GM12878 (cell line): ENCODE measurements around the gene RALBP1. TPM values are rescaled to one million over a fixed set of nuclear protein-coding genes. Genes with fewer than 3 reads are reported as not detected.

Source experiments
- EGR1 ChIP-seq, 2 experiments: IDR thresholded peaks; 1 replicate in 1 of 2; 2 replicates in 1 of 2; pipeline ENCODE4 v1.6.1; 2011 to 2012; ENCODE audit warnings: low read depth in 2 of 2, low read length in 2 of 2, borderline replicate concordance in 1 of 2, mild to moderate bottlenecking in 1 of 2, moderate library complexity in 1 of 2
- ESRRA ChIP-seq: IDR thresholded peaks from 2 replicates; pipeline ENCODE4 v1.6.1; 2012; ENCODE audit warnings: mild to moderate bottlenecking, low read length, improper control_type of control experiment
- NR2F1 ChIP-seq: fragments of 450-650 bp; conservative IDR thresholded peaks from 2 replicates; pipeline ENCODE4 v1.6.1; 2017; ENCODE audit warnings: mild to moderate bottlenecking
- POLR2A ChIP-seq: IDR thresholded peaks from 2 replicates; pipeline ENCODE4 v1.6.1; 2011; ENCODE audit warnings: low read depth, mild to moderate bottlenecking, low read length
- POLR2AphosphoS5 ChIP-seq: IDR thresholded peaks from 2 replicates; pipeline ENCODE4 v1.6.1; 2011; ENCODE audit warnings: mild to moderate bottlenecking, low read length, inconsistent platforms
- PRDM15 ChIP-seq: fragments of 450-650 bp; formaldehyde crosslinking; IDR thresholded peaks from 2 replicates; pipeline ENCODE4 v1.4.0; 2020; ENCODE audit warnings: mild to moderate bottlenecking, moderate library complexity
- RAD51 ChIP-seq: fragments of 450-650 bp; IDR thresholded peaks from 2 replicates; pipeline ENCODE4 v1.6.1; 2016; ENCODE audit warnings: moderate library complexity, mild to moderate bottlenecking, inconsistent platforms
- ZBTB40 ChIP-seq: fragments of 450-650 bp; IDR thresholded peaks from 2 replicates; pipeline ENCODE4 v1.6.1; 2016; ENCODE audit warnings: mild to moderate bottlenecking, moderate library complexity, borderline replicate concordance
- ZNF592 ChIP-seq: fragments of 450-650 bp; IDR thresholded peaks from 2 replicates; pipeline ENCODE4 v1.6.1; 2017; ENCODE audit warnings: mild to moderate bottlenecking, moderate library complexity
- polyA plus RNA-seq, 11 experiments: library from polyadenylated mRNA; depleted of rRNA in 4 of 11; unstranded in 6 of 11; stranded (reverse) in 5 of 11; fragments of >200 nt; fragmentation: Nextera tagmentation in 4 of 11; fragmentation: Illumina TruSeq in 1 of 11; extraction: Ambion mirVana in 4 of 11; extraction: Trizol in 1 of 11; gene quantifications; 1 replicate in 1 of 11; 2 replicates in 10 of 11; pipeline versions ENCODE4 v1.2.1 to v1.2.3, GENCODE V29; 2011 to 2016; ENCODE audit warnings: inconsistent platforms in 2 of 11, missing spikeins in 2 of 11, low read depth in 1 of 11
- total RNA-seq, 4 experiments: library from RNA; depleted of rRNA in 3 of 4; stranded (reverse); fragments of >200 nt in 3 of 4; fragmentation: Illumina TruSeq in 1 of 4; extraction: Trizol in 1 of 4; gene quantifications; 2 replicates each; pipeline versions ENCODE4 v1.2.1 to v1.2.3, GENCODE V29; 2013 to 2021

RALBP1 gene
- total and polyA plus RNA-seq, 10 of the 15 experiments (the other 5 are each of a cell fraction or from before 2014, with no cell fraction given): 11.2 to 46.9 (median 41.8) TPM

GRCh38 chr18:9577361-9577760, 102.0 kb downstream of the RALBP1 start (continued):
- TF ChIP-seq PRDM15 (CRISPR knock-in tag): no peak
- no peak for TF ChIP-seq ESRRA
- TF ChIP-seq NR2F1: no peak
- no peak for TF ChIP-seq RAD51
- no peak for TF ChIP-seq ZBTB40
- no peak for TF ChIP-seq POLR2A
- TF ChIP-seq POLR2AphosphoS5: no peak
- TF ChIP-seq EGR1 (IDR thresholded peaks at IDR 0.05; ENCODE audit: borderline replicate concordance in 1 of 2, low read depth in 2 of 2, low read length in 2 of 2): no peak
- no peak for TF ChIP-seq ZNF592
